K562 (cell line): Measurements from ENCODE around the gene INSYN2B. TPM values are rescaled to one million over a fixed set of nuclear protein-coding genes. Genes with fewer than 3 reads are reported as not detected.

Experiments used
- ATAC-seq: fragments of 200-7000 bp; cut with Tn5 transposase; 3 replicates; pipeline ENCODE4 v1.9.1; 2020; ENCODE audit warnings: moderate library complexity
- BruUV-seq: library from RNA; stranded (reverse); fragments of 400-500 nt; replicated peaks from 2 replicates; lab custom pipeline; 2021; lab: Mats Ljungman, UMichigan
- CTCF ChIA-PET: fragments of 300-600 bp; formaldehyde crosslinking; extraction: SDS; loops from one replicate; lab custom pipeline; 2021; ENCODE audit warnings: low intra/inter-chr PET ratio; lab: Yijun Ruan, JAX
- POLR2A ChIA-PET: fragments of 300-600, 350-650 bp; sonication (Branson Sonifier 250); formaldehyde crosslinking; extraction: SDS; loops from one replicate; lab custom pipeline; 2021; ENCODE audit warnings: antibody characterized with exemption, inconsistent platforms; lab: Yijun Ruan, JAX
- DNase-seq, 4 experiments: peaks; one replicate each; pipeline versions ENCODE4 v3.0.0 to v3.0.0-alpha.2; 2011 to 2018; ENCODE audit warnings: low spot score in 3 of 4, mixed read lengths in 3 of 4; ENCODE audit errors: extremely low read depth in 1 of 4
- FAIRE-seq: peaks from 2 replicates; lab custom pipeline; 2011; peaks lifted over from hg19 to GRCh38; lab: Jason Lieb, UNC
- H2AFZ ChIP-seq: 2 replicates; pipeline ENCODE4 v1.6.0; 2011; ENCODE audit warnings: low read depth, low read length, control low read depth, inconsistent platforms
- H3K27ac ChIP-seq: fragments of 200-600 bp; 3 replicates; pipeline ENCODE4 v1.8.0; 2011; ENCODE audit warnings: low read depth, mild to moderate bottlenecking, control low read depth, inconsistent platforms, low read length, moderate library complexity, mixed read lengths; ENCODE audit errors: extremely low read depth
- H3K27me3 ChIP-seq, 2 experiments: fragments of 300-600 bp in 1 of 2; 2 replicates in 1 of 2; 3 replicates in 1 of 2; pipeline versions ENCODE4 v1.6.0 to v1.8.0; 2011; ENCODE audit warnings: inconsistent platforms in 2 of 2, low read length in 2 of 2, mild to moderate bottlenecking in 1 of 2, mixed read lengths in 1 of 2, moderate library complexity in 1 of 2; ENCODE audit not compliant: control insufficient read depth in 2 of 2, insufficient read depth in 2 of 2
- H3K36me3 ChIP-seq: fragments of 300-600 bp; 3 replicates; pipeline ENCODE4 v1.8.0; 2011; ENCODE audit warnings: mild to moderate bottlenecking, low read length, inconsistent platforms; ENCODE audit not compliant: control insufficient read depth, insufficient read depth
- H3K4me1 ChIP-seq, 2 experiments: fragments of 200-600 bp in 1 of 2; replicated peaks in 1 of 2; 2 replicates in 1 of 2; 3 replicates in 1 of 2; pipeline versions ENCODE4 v1.5.1 to v1.8.0; 2011; ENCODE audit warnings: inconsistent platforms in 2 of 2, low read length in 2 of 2, mild to moderate bottlenecking in 1 of 2, mixed read lengths in 1 of 2, moderate library complexity in 1 of 2; ENCODE audit not compliant: control insufficient read depth in 2 of 2, insufficient read depth in 2 of 2
- H3K4me2 ChIP-seq: 2 replicates; pipeline ENCODE4 v1.6.1; 2011; ENCODE audit warnings: low read length, control low read depth, inconsistent platforms, mixed read lengths; ENCODE audit not compliant: insufficient read depth
- H3K4me3 ChIP-seq: fragments of 200-600 bp; sonication (generic), shearing (Covaris generic); 2 replicates; pipeline ENCODE4 v1.5.1; 2016; ENCODE audit warnings: control low read depth, inconsistent platforms
- H3K79me2 ChIP-seq: fragments of 200-600 bp; 3 replicates; pipeline ENCODE4 v1.8.0; 2011; ENCODE audit warnings: low read length, inconsistent platforms; ENCODE audit not compliant: control insufficient read depth, insufficient read depth
- H3K9ac ChIP-seq, 2 experiments: 2 replicates each; pipeline versions ENCODE4 v1.6.0 to v1.6.1; 2011; ENCODE audit warnings: low read depth in 2 of 2, low read length in 2 of 2, control low read depth in 1 of 2, inconsistent platforms in 1 of 2, mild to moderate bottlenecking in 1 of 2, mixed read lengths in 1 of 2; ENCODE audit not compliant: insufficient read depth in 1 of 2
- H3K9me1 ChIP-seq: one replicate; pipeline ENCODE4 v1.6.0; 2011; ENCODE audit warnings: inconsistent platforms, mild to moderate bottlenecking, low read length, moderate library complexity; ENCODE audit not compliant: control insufficient read depth, insufficient read depth
- H3K9me3 ChIP-seq: replicated peaks from 2 replicates; pipeline ENCODE4 v1.5.1; 2011; ENCODE audit warnings: low read depth, low read length, inconsistent platforms; ENCODE audit not compliant: control insufficient read depth, insufficient read depth
- H4K20me1 ChIP-seq: replicated peaks from 2 replicates; pipeline ENCODE4 v1.6.1; 2011; ENCODE audit warnings: low read length, inconsistent platforms, mixed read lengths; ENCODE audit not compliant: control insufficient read depth, insufficient read depth
- FUS ChIP-seq: fragments of 200-400 bp; formaldehyde crosslinking; optimal IDR thresholded peaks from 2 replicates; pipeline ENCODE3; 2017; ENCODE audit warnings: low read depth, low read length
- HMGN3 ChIP-seq: IDR thresholded peaks from 2 replicates; pipeline ENCODE4 v1.6.1; 2011; ENCODE audit warnings: borderline replicate concordance, low read depth, mild to moderate bottlenecking, mixed read lengths, low read length; ENCODE audit not compliant: insufficient read length; ENCODE audit errors: extremely low read depth
- JUNB ChIP-seq: fragments of 450-650 bp; formaldehyde crosslinking; conservative IDR thresholded peaks from 2 replicates; pipeline ENCODE4 v1.4.0; 2020; ENCODE audit warnings: mild to moderate bottlenecking
- KLF1 ChIP-seq: fragments of 450-650 bp; IDR thresholded peaks from 2 replicates; pipeline ENCODE4 v1.6.1; 2016; ENCODE audit warnings: missing genetic modification characterization, missing compliant biosample characterization
- RBBP5 ChIP-seq: fragments of 200-600 bp; sonication (generic); IDR thresholded peaks from 2 replicates; pipeline ENCODE4 v1.6.1; 2012; ENCODE audit warnings: borderline replicate concordance, mild to moderate bottlenecking, low read length, control low read depth, inconsistent platforms; ENCODE audit not compliant: insufficient read depth, poor library complexity, severe bottlenecking
- SMC3 ChIP-seq: conservative IDR thresholded peaks from 2 replicates; pipeline ENCODE4 v1.6.1; 2011; ENCODE audit warnings: low read depth, low read length, improper control_type of control experiment; ENCODE audit not compliant: insufficient read depth
- SPI1 ChIP-seq: IDR thresholded peaks from 2 replicates; pipeline ENCODE4 v1.6.1; 2011; ENCODE audit warnings: low read depth, low read length, control low read depth, borderline replicate concordance
- SRSF9 ChIP-seq: fragments of 200-400 bp; formaldehyde crosslinking; IDR thresholded peaks from 2 replicates; pipeline ENCODE4 v1.6.1; 2017; ENCODE audit warnings: low read depth, low read length, borderline replicate concordance
- TARDBP ChIP-seq: fragments of 450-650 bp; IDR thresholded peaks from 2 replicates; pipeline ENCODE4 v1.6.1; 2016
- ZFPM2 ChIP-seq: fragments of 250-450 bp; sonication (Bioruptor Pico); IDR thresholded peaks from 2 replicates; pipeline ENCODE4 v1.5.1; 2022; ENCODE audit warnings: mild to moderate bottlenecking
- ZNF24 ChIP-seq: fragments of 450-650 bp; IDR thresholded peaks from 2 replicates; pipeline ENCODE4 v1.6.1; 2016
- ZNF764 ChIP-seq: fragments of 250-450 bp; sonication (Bioruptor Pico); IDR thresholded peaks from 2 replicates; pipeline ENCODE4 v1.4.0; 2020; ENCODE audit warnings: low read depth, mild to moderate bottlenecking, moderate library complexity
- ZNF830 ChIP-seq: fragments of 250-450 bp; sonication (Bioruptor Pico); IDR thresholded peaks from 2 replicates; pipeline ENCODE4 v1.5.0; 2021; ENCODE audit warnings: mild to moderate bottlenecking
- WGBS: fragments of 100-300 bp; shearing (Covaris generic); methylation state at CpG from one replicate; pipeline ENCODE4 v1.1.6; 2016; ENCODE audit warnings: low coverage, mixed read lengths; ENCODE audit not compliant: insufficient coverage; ENCODE audit errors: missing lambda C conversion rate; 5-methylcytosine and 5-hydroxymethylcytosine counted together
- in situ Hi-C: fragments of 300-500 bp; cut with MboI; formaldehyde crosslinking; loops from 4 replicates; pipeline ENCODE4 v1.15.0; 2018; ENCODE audit warnings: inconsistent platforms, mixed read lengths
- intact Hi-C: fragments of 100-400 bp; cut with micrococcal nuclease; formaldehyde crosslinking; loops from 2 replicates; pipeline ENCODE4 v1.14.2; 2022
- polyA plus RNA-seq, 8 experiments: library from polyadenylated mRNA; depleted of rRNA in 4 of 8; stranded (reverse) in 5 of 8; unstranded in 3 of 8; fragments of >200 nt; fragmentation: Nextera tagmentation in 2 of 8; fragmentation: Illumina TruSeq in 1 of 8; extraction: Ambion mirVana in 2 of 8; extraction: Trizol in 1 of 8; gene quantifications; 2 replicates each; pipeline versions ENCODE4 v1.2.1 to v1.2.3, GENCODE V29; 2011 to 2014; ENCODE audit warnings: inconsistent platforms in 1 of 8, missing spikeins in 1 of 8
- total RNA-seq, 7 experiments: library from RNA; depleted of rRNA in 6 of 7; stranded (reverse); fragments of >200 nt in 6 of 7; fragmentation: Illumina TruSeq in 2 of 7; extraction: Trizol in 2 of 7; gene quantifications; 2 replicates each; pipeline versions ENCODE4 v1.2.1 to v1.2.3, GENCODE V29; 2011 to 2021; ENCODE audit warnings: low replicate concordance in 1 of 7
- TF ChIP-seq, protein P1 (sequence below): sonication (generic); formaldehyde crosslinking; IDR thresholded peaks from 2 replicates; pipeline ENCODE4 v1.8.0; 2022; ENCODE audit warnings: mild to moderate bottlenecking, missing genetic modification reagents
- TF ChIP-seq, protein P2 (sequence below): fragments of 250-450 bp; sonication (Bioruptor Pico); IDR thresholded peaks from 2 replicates; pipeline ENCODE4 v1.4.0; 2020; ENCODE audit warnings: mild to moderate bottlenecking, moderate library complexity

Gene INSYN2B
- total and polyA plus RNA-seq, 9 of the 15 experiments (the other 6 are each of a cell fraction or from before 2014, with no cell fraction given), result not detected

DNA sequence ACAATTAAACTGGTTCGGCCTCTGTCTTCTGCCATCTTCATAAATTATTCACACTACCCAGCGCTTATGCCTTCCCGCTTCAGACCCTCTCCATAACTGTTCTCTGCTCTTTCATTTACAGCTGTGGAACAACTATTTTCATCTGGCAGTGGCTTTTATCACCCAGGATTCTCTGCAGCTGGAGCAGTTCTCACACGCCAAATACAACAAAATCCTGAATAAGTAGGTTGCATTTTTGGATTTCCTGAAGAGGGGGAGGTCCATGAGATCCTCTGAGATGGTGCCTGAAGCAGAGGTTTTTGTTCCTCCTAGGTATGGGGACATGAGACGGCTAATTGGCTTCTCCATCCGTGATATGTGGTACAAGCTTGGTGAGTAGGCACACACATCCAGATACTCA lies 28.1 kb upstream of the INSYN2B start:
- intact Hi-C loops, result no loop called here
- H4K20me1 ChIP-seq, result 0 out of 2 replicates have a peak, but pooled peaks cover under 1% of the 10 kb centered on the region
- no peaks in the 10 kb centered on the region for H3K27me3 ChIP-seq
- no peak overlapping the region for H3K4me3 ChIP-seq
- DNase-seq (no peak), ATAC-seq (no peak), FAIRE-seq (no peak)
- H3K79me2 ChIP-seq, result no peaks in the 10 kb centered on the region
- no peak overlapping the region for H3K4me2 ChIP-seq
- 10% methylated on average over 6 of the region's 6 CpGs for WGBS
- ChIA-PET CTCF (no interaction called here), POLR2A (no interaction called here)
- H3K9me1 ChIP-seq, result no peaks in the 10 kb centered on the region
- no peaks in the 10 kb centered on the region for H3K36me3 ChIP-seq
- in situ Hi-C loops, result no loop called here
- no peaks in the 10 kb centered on the region for H3K9me3 ChIP-seq
- no peak overlapping the region for H3K27ac ChIP-seq
- H3K9ac ChIP-seq, result no peak overlapping the region
- H2AFZ ChIP-seq, result no peak overlapping the region
- no peaks in the 10 kb centered on the region for H3K4me1 ChIP-seq
- BruUV-seq, result no TSS peak
- no peak for TF ChIP-seq ZNF24
- no peak for TF ChIP-seq ZFPM2
- TF ChIP-seq ZNF764 (CRISPR knock-in tag), result no peak
- no peak for TF ChIP-seq KLF1 (tag)
- TF ChIP-seq SMC3, result no peak
- no peak for TF ChIP-seq SRSF9
- TF ChIP-seq, protein P1, sequence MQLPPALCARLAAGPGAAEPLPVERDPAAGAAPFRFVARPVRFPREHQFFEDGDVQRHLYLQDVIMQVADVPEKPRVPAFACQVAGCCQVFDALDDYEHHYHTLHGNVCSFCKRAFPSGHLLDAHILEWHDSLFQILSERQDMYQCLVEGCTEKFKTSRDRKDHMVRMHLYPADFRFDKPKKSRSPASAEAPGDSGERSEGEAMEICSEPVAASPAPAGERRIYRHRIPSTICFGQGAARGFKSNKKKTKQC (CRISPR knock-in tag), result no peak
- TF ChIP-seq ZNF830 (CRISPR knock-in tag), result no peak
- TF ChIP-seq FUS, result no peak
- TF ChIP-seq JUNB (CRISPR knock-in tag), result no peak
- TF ChIP-seq TARDBP, result no peak
- TF ChIP-seq, protein P2, sequence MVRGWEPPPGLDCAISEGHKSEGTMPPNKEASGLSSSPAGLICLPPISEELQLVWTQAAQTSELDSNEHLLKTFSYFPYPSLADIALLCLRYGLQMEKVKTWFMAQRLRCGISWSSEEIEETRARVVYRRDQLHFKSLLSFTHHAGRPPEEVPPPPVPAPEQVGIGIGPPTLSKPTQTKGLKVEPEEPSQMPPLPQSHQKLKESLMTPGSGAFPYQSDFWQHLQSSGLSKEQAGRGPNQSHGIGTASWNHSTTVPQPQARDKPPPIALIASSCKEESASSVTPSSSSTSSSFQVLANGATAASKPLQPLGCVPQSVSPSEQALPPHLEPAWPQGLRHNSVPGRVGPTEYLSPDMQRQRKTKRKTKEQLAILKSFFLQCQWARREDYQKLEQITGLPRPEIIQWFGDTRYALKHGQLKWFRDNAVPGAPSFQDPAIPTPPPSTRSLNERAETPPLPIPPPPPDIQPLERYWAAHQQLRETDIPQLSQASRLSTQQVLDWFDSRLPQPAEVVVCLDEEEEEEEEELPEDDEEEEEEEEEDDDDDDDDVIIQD (CRISPR knock-in tag), result no peak
- TF ChIP-seq HMGN3, result no peak
- no peak for TF ChIP-seq SPI1
- TF ChIP-seq RBBP5, result no peak
